HEK293 (cell line): Measurements from ENCODE around the gene XPNPEP2.

Source experiments
- CTCF ChIA-PET: fragments of 350-600 bp; formaldehyde crosslinking; extraction: SDS; loops from one replicate; lab custom pipeline; 2021; ENCODE audit warnings: antibody characterized with exemption; lab: Yijun Ruan, JAX
- POLR2A ChIA-PET: fragments of 300-600 bp; formaldehyde crosslinking; extraction: SDS; loops from one replicate; lab custom pipeline; 2020; ENCODE audit warnings: antibody characterized with exemption, inconsistent platforms; lab: Yijun Ruan, JAX
- H3K27ac ChIP-seq: fragments of 200-500 bp; sonication (Bioruptor generic); 2 replicates; pipeline ENCODE4 v1.5.1; 2014; ENCODE audit warnings: low read depth, low read length, control low read depth, inconsistent platforms; ENCODE audit errors: extremely low read depth
- H3K36me3 ChIP-seq, 2 experiments: fragments of 200-500 bp in 1 of 2; sonication (Bioruptor generic) in 1 of 2; 1 replicate in 1 of 2; 2 replicates in 1 of 2; pipeline ENCODE4 v1.5.1; 2014 to 2017; ENCODE audit warnings: inconsistent platforms in 2 of 2, low read length in 2 of 2; ENCODE audit not compliant: control insufficient read depth in 2 of 2, insufficient read depth in 1 of 2
- H3K4me1 ChIP-seq: fragments of 200-500 bp; sonication (Bioruptor generic); 2 replicates; pipeline ENCODE4 v1.5.1; 2014; ENCODE audit warnings: mild to moderate bottlenecking, low read length, inconsistent platforms; ENCODE audit not compliant: control insufficient read depth, insufficient read depth
- H3K4me3 ChIP-seq: 2 replicates; pipeline ENCODE4 v1.5.1; 2011; ENCODE audit warnings: low read depth, mild to moderate bottlenecking, control low read depth, low read length, moderate library complexity
- H3K9me3 ChIP-seq: fragments of 200-500 bp; sonication (Bioruptor generic); 2 replicates; pipeline ENCODE4 v1.5.1; 2014; ENCODE audit warnings: low read depth, low read length, inconsistent platforms; ENCODE audit not compliant: control insufficient read depth, insufficient read depth
- PBX3 ChIP-seq: sonication (generic); formaldehyde crosslinking; IDR thresholded peaks from 2 replicates; pipeline ENCODE4 v1.8.1; 2022; ENCODE audit warnings: mild to moderate bottlenecking, moderate library complexity, missing genetic modification reagents
- ZIC2 ChIP-seq: fragments of 450-650 bp; formaldehyde crosslinking; IDR thresholded peaks from 2 replicates; pipeline ENCODE4 v1.5.1; 2016; ENCODE audit warnings: missing biosample characterization, missing genetic modification characterization
- ZNF175 ChIP-seq: fragments of 450-650 bp; formaldehyde crosslinking; IDR thresholded peaks from 2 replicates; pipeline ENCODE4 v1.5.1; 2016; ENCODE audit warnings: missing biosample characterization, missing genetic modification characterization
- ZNF391 ChIP-seq: fragments of 450-650 bp; formaldehyde crosslinking; IDR thresholded peaks from 2 replicates; pipeline ENCODE4 v1.5.1; 2016; ENCODE audit warnings: low read depth, missing biosample characterization, missing genetic modification characterization, borderline replicate concordance
- ZNF423 ChIP-seq: fragments of 450-650 bp; formaldehyde crosslinking; IDR thresholded peaks from 2 replicates; pipeline ENCODE4 v1.5.1; 2016; ENCODE audit warnings: missing biosample characterization, missing genetic modification characterization
- ZNF518A ChIP-seq: fragments of 450-650 bp; formaldehyde crosslinking; conservative IDR thresholded peaks from 2 replicates; pipeline ENCODE4 v1.5.1; 2016; ENCODE audit warnings: low read depth, missing biosample characterization, missing genetic modification characterization
- ZNF530 ChIP-seq: fragments of 450-650 bp; formaldehyde crosslinking; IDR thresholded peaks from 2 replicates; pipeline ENCODE4 v1.5.1; 2016; ENCODE audit warnings: low read depth, missing biosample characterization, missing genetic modification characterization
- ZNF623 ChIP-seq: fragments of 450-650 bp; formaldehyde crosslinking; IDR thresholded peaks from 2 replicates; pipeline ENCODE4 v1.5.1; 2016; ENCODE audit warnings: missing biosample characterization, missing genetic modification characterization
- ZNF626 ChIP-seq: fragments of 450-650 bp; sonication (Bioruptor Pico); formaldehyde crosslinking; IDR thresholded peaks from 2 replicates; pipeline ENCODE4 v1.5.1; 2018; ENCODE audit warnings: missing biosample characterization, missing genetic modification characterization, inconsistent platforms
- ZNF654 ChIP-seq: fragments of 450-650 bp; formaldehyde crosslinking; IDR thresholded peaks from 2 replicates; pipeline ENCODE4 v1.5.1; 2016; ENCODE audit warnings: low read depth, missing biosample characterization, missing genetic modification characterization

The XPNPEP2 gene

GRCh38 chrX:129777218-129778030 lies 38.6 kb downstream of the XPNPEP2 start (continued):
- TF ChIP-seq ZNF518A (tag by site-specific recombination) (no peak), ZNF423 (tag by site-specific recombination) (no peak)

GRCh38 chrX:129779086-129779672 lies 40.4 kb downstream of the XPNPEP2 start:
- POLR2A ChIA-PET, result no interaction called here

GRCh38 chrX:129779747-129780146 lies 41.0 kb downstream of the XPNPEP2 start, which contains the start of gene SASH3:
SASH3 (plus strand) TSS chrX:129779949; CDS start chrX:129780098, 149 bp downstream.
- POLR2A ChIA-PET, result no interaction called here
- no peak within 1 kb of the TSS for H3K4me3 ChIP-seq
- TF ChIP-seq ZNF530 (tag by site-specific recombination), result no peak
- no peak for TF ChIP-seq ZNF626 (tag by site-specific recombination)
- TF ChIP-seq ZNF391 (tag by site-specific recombination), result no peak
- no peak for TF ChIP-seq ZNF518A (tag by site-specific recombination)
- no peak for TF ChIP-seq ZIC2 (tag by site-specific recombination)
- no peak within 1 kb of the TSS for H3K27ac ChIP-seq
- no peaks in the 10 kb centered on the region for H3K4me1 ChIP-seq
- no peaks in the 10 kb centered on the region for H3K9me3 ChIP-seq
- H3K36me3 ChIP-seq, result no peaks in the 10 kb centered on the region
- CTCF ChIA-PET, result no interaction called here

More at GRCh38 chrX:129779086-129779672, 40.4 kb downstream of the XPNPEP2 start:
- Histone ChIP-seq H3K4me1 (no peaks in the 10 kb centered on the region), H3K9me3 (no peaks in the 10 kb centered on the region), H3K36me3 (no peaks in the 10 kb centered on the region), H3K4me3 (no peak overlapping the region), H3K27ac (no peak overlapping the region)
- TF ChIP-seq PBX3 (CRISPR knock-in tag), result no peak
- TF ChIP-seq ZNF654 (tag by site-specific recombination), result no peak
- TF ChIP-seq ZNF623 (tag by site-specific recombination), result no peak
- 0 out of 2 replicates have a peak, but pooled peaks have one; percentile 64 for TF ChIP-seq ZNF175 (tag by site-specific recombination)
- CTCF ChIA-PET, result interaction anchor here (0.6 kb wide), 1 partner anchor 35 kb away, joined by 3 read pairs; no protein-coding TSS in a partner anchor
